ENCODE data around the gene SMOC2. TPM values are rescaled to one million over a fixed set of nuclear protein-coding genes. Genes with fewer than 3 reads are reported as not detected.

SMOC2 gene
- total and polyA plus RNA-seq, 2 donors (not counting 1 experiment from before 2014, with no cell fraction given): 0.37 TPM; not detected in 1

- intact Hi-C loops (cut with micrococcal nuclease): no loop called here
- Histone ChIP-seq H3K4me1 (ENCODE audit: control insufficient read depth in 2 of 2, insufficient read depth in 2 of 2, low read length in 2 of 2) (peaks cover 0 to 3% of the 10 kb centered on the region in 2 donors), H3K79me2 (ENCODE audit: control insufficient read depth, insufficient read depth, low read length) (no peaks in the 10 kb centered on the region), H3K27ac (ENCODE audit: low read length in 2 of 2) (no peak overlapping the region), H3K9ac (ENCODE audit: low read length) (no peak overlapping the region), H3K4me2 (replicated peaks; ENCODE audit: low read depth, low read length, poor library complexity, severe bottlenecking) (no peak overlapping the region), H4K20me1 (ENCODE audit: control insufficient read depth, insufficient read depth, low read length, poor library complexity, severe bottlenecking) (no peaks in the 10 kb centered on the region), H3K36me3 (replicated peaks in 1 of 2; ENCODE audit: control extremely low read depth in 1 of 2, control insufficient read depth in 1 of 2, extremely low read depth in 1 of 2, insufficient read depth in 2 of 2, low read length in 1 of 2) (no peaks in the 10 kb centered on the region), H3K9me3 (ENCODE audit: control extremely low read depth in 1 of 3, control insufficient read depth in 2 of 3, insufficient read depth in 1 of 3, low read length in 2 of 3) (peaks cover 0 to 5% (median 0%) of the 10 kb centered on the region in 3 donors), H3K27me3 (replicated peaks in 1 of 4; ENCODE audit: control extremely low read depth in 1 of 4, control insufficient read depth in 3 of 4, insufficient read depth in 4 of 4, low read length in 3 of 4) (no peaks in the 10 kb centered on the region), H2AFZ (ENCODE audit: insufficient read depth, low read depth, low read length, poor library complexity, severe bottlenecking) (no peak overlapping the region), H3K4me3 (ENCODE audit: control extremely low read depth in 1 of 5, extremely low read depth in 1 of 5, insufficient read depth in 1 of 5, low read depth in 2 of 5, low read length in 4 of 5) (no peak overlapping the region)
- peaks cover 8% of the 10 kb centered on the region for H3K4me1 Mint-ChIP-seq
- ATAC-seq (ENCODE audit: low read depth) (no peak), DNase-seq (no peak)
- WGBS (ENCODE audit: insufficient coverage): no CpG with 5 or more reads among the region's 5 CpGs
- TF ChIP-seq, protein P1, sequence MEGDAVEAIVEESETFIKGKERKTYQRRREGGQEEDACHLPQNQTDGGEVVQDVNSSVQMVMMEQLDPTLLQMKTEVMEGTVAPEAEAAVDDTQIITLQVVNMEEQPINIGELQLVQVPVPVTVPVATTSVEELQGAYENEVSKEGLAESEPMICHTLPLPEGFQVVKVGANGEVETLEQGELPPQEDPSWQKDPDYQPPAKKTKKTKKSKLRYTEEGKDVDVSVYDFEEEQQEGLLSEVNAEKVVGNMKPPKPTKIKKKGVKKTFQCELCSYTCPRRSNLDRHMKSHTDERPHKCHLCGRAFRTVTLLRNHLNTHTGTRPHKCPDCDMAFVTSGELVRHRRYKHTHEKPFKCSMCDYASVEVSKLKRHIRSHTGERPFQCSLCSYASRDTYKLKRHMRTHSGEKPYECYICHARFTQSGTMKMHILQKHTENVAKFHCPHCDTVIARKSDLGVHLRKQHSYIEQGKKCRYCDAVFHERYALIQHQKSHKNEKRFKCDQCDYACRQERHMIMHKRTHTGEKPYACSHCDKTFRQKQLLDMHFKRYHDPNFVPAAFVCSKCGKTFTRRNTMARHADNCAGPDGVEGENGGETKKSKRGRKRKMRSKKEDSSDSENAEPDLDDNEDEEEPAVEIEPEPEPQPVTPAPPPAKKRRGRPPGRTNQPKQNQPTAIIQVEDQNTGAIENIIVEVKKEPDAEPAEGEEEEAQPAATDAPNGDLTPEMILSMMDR (IDR thresholded peaks at IDR 0.05): no peak
- TF ChIP-seq EZH2 (IDR thresholded peaks at IDR 0.05; ENCODE audit: borderline replicate concordance, insufficient read depth, low read depth, low read length, poor library complexity, severe bottlenecking): no peak
- H3K9me3 Mint-ChIP-seq (ENCODE audit: insufficient read depth): no peaks in the 10 kb centered on the region
- ChIA-PET CTCF (no interaction called here), POLR2A (no interaction called here)
- peaks cover 6% of the 10 kb centered on the region for H3K27me3 Mint-ChIP-seq
- H3K27ac Mint-ChIP-seq: no peak overlapping the region
- no peak overlapping the region for H3K4me3 Mint-ChIP-seq
These were observed 11.0 kb downstream of the SMOC2 start for GRCh38 chr6:168451805-168452517.

DNA sequence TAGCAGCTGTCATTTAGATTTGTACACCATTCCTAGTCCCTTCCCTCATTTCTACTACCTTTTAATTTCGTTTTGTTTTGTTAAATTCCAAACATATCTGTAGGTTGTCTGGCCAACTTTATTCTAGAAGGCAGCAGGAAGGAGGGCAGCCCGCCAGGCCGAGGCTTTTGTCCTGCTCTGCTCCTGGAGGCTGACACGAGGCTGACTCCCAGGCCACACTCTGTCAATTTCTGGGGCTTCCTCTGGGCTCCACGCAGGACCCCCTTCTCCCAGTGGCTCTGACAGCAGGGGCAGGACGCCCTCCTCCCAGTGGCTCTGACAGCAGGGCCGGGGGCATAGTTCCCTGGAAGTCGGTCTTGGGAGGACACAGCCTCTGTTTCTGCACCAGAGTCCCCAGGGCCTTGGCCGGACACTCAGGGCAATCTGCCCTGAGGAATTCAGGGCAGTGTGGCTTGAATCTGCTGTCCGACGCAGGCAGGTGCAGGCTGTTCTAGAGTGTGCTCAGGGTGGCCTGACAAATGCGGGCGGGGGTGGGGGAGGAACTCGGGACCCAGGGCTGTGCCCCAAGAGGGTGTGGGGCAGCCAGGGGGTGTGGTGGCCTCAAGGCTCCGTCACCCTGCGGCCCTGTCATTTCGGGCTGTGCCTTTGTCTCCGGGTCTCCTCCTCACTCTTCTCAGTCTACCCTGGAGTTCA, 11.8 kb downstream of the SMOC2 start:
- H3K27ac Mint-ChIP-seq: no peak overlapping the region
- H3K79me2 ChIP-seq (ENCODE audit: control insufficient read depth, insufficient read depth, low read length): no peaks in the 10 kb centered on the region
- DNase-seq (no peak), ATAC-seq (ENCODE audit: low read depth) (no peak)
- no peak overlapping the region for H2AFZ ChIP-seq (ENCODE audit: insufficient read depth, low read depth, low read length, poor library complexity, severe bottlenecking)
- no peaks in the 10 kb centered on the region for H3K27me3 ChIP-seq (replicated peaks in 1 of 4; ENCODE audit: control extremely low read depth in 1 of 4, control insufficient read depth in 3 of 4, insufficient read depth in 4 of 4, low read length in 3 of 4)
- no peaks in the 10 kb centered on the region for H3K9me3 Mint-ChIP-seq (ENCODE audit: insufficient read depth)
- H3K27me3 Mint-ChIP-seq: peaks cover 6% of the 10 kb centered on the region
- no peaks in the 10 kb centered on the region for H3K4me1 ChIP-seq (ENCODE audit: control insufficient read depth in 2 of 2, insufficient read depth in 2 of 2, low read length in 2 of 2)
- no peak for TF ChIP-seq EZH2 (IDR thresholded peaks at IDR 0.05; ENCODE audit: borderline replicate concordance, insufficient read depth, low read depth, low read length, poor library complexity, severe bottlenecking)
- TF ChIP-seq, protein P1 (IDR thresholded peaks at IDR 0.05): no peak
- 76% methylated on average over 12 of the region's 18 CpGs for WGBS (ENCODE audit: insufficient coverage)
- POLR2A ChIA-PET: no interaction called here
- no peaks in the 10 kb centered on the region for H4K20me1 ChIP-seq (ENCODE audit: control insufficient read depth, insufficient read depth, low read length, poor library complexity, severe bottlenecking)
- no peak overlapping the region for H3K4me3 ChIP-seq (ENCODE audit: control extremely low read depth in 1 of 5, extremely low read depth in 1 of 5, insufficient read depth in 1 of 5, low read depth in 2 of 5, low read length in 4 of 5)
- CTCF ChIA-PET: no interaction called here
- no peak overlapping the region for H3K4me2 ChIP-seq (replicated peaks; ENCODE audit: low read depth, low read length, poor library complexity, severe bottlenecking)
- no peak overlapping the region for H3K27ac ChIP-seq (ENCODE audit: low read length in 2 of 2)
- no peak overlapping the region for H3K9ac ChIP-seq (ENCODE audit: low read length)
- peaks cover 2% of the 10 kb centered on the region for H3K4me1 Mint-ChIP-seq
- no peaks in the 10 kb centered on the region for H3K36me3 ChIP-seq (replicated peaks in 1 of 2; ENCODE audit: control extremely low read depth in 1 of 2, control insufficient read depth in 1 of 2, extremely low read depth in 1 of 2, insufficient read depth in 2 of 2, low read length in 1 of 2)
- peaks cover 0 to 5% (median 0%) of the 10 kb centered on the region in 3 donors for H3K9me3 ChIP-seq (ENCODE audit: control extremely low read depth in 1 of 3, control insufficient read depth in 2 of 3, insufficient read depth in 1 of 3, low read length in 2 of 3)
- H3K4me3 Mint-ChIP-seq: no peak overlapping the region
- intact Hi-C loops (cut with micrococcal nuclease): no loop called here

All from B cell (primary cell).